Stimulated activated CD4-positive, alpha-beta T cell treated with anti-CD3 and anti-CD28 coated beads, TNF-alpha, amount 100 ng/mL, for 24 hours (primary cell): ENCODE data around the gene NLGN1.
"Not testable (repeated sequence)": the region's sequence is repeated elsewhere in the genome, so short reads cannot be mapped to it uniquely, and the experiment has no call there.

Source experiments
- DNase-seq, 3 experiments: peaks; one replicate each; pipeline ENCODE4 v3.0.0-alpha.2; 2020; ENCODE audit warnings: low read depth in 3 of 3

The NLGN1 gene

GRCh38 chr3:174220775-174221554 lies 823.4 kb downstream of the NLGN1 start:
- no peak for DNase-seq

GRCh38 chr3:174223042-174223441 lies 825.5 kb downstream of the NLGN1 start:
- no peak for DNase-seq

GRCh38 chr3:174223626-174224025 lies 826.1 kb downstream of the NLGN1 start:
- DNase-seq: no peak

GRCh38 chr3:174229916-174230315 lies 832.4 kb downstream of the NLGN1 start:
- no peak for DNase-seq

- not testable (repeated sequence) for DNase-seq
Measured at GRCh38 chr3:174232028-174232657, 834.6 kb downstream of the NLGN1 start.

GRCh38 chr3:174232658-174233429 lies 835.3 kb downstream of the NLGN1 start:
- DNase-seq: no peak

- no peak for DNase-seq
Measured at GRCh38 chr3:174233511-174233910, 836.0 kb downstream of the NLGN1 start.

- no peak for DNase-seq
Measured at GRCh38 chr3:174242311-174243041, 844.9 kb downstream of the NLGN1 start.

GRCh38 chr3:174243171-174243570 lies 845.6 kb downstream of the NLGN1 start:
- DNase-seq: no peak

GRCh38 chr3:174247687-174248152 lies 850.2 kb downstream of the NLGN1 start:
- DNase-seq: no peak

- DNase-seq: no peak
Measured at GRCh38 chr3:174251681-174252080, 854.1 kb downstream of the NLGN1 start.

- no peak for DNase-seq
Measured at GRCh38 chr3:174253196-174253823, 855.8 kb downstream of the NLGN1 start.

GRCh38 chr3:174253940-174254339 lies 856.4 kb downstream of the NLGN1 start:
- DNase-seq: no peak

- DNase-seq: no peak
Measured at GRCh38 chr3:174255454-174255853, 857.9 kb downstream of the NLGN1 start.

- no peak for DNase-seq
Measured at GRCh38 chr3:174266476-174266875, 868.9 kb downstream of the NLGN1 start.

GRCh38 chr3:174268061-174268460 lies 870.5 kb downstream of the NLGN1 start:
- no peak for DNase-seq

GRCh38 chr3:174268586-174268985 lies 871.0 kb downstream of the NLGN1 start:
- no peak for DNase-seq

- DNase-seq: no peak
Measured at GRCh38 chr3:174270841-174271240, 873.3 kb downstream of the NLGN1 start.

GRCh38 chr3:174275336-174275735 lies 877.8 kb downstream of the NLGN1 start:
- no peak for DNase-seq

- DNase-seq: no peak
Measured at GRCh38 chr3:174276826-174277225, 879.3 kb downstream of the NLGN1 start.

- DNase-seq: no peak
Measured at GRCh38 chr3:174278094-174278493, 880.5 kb downstream of the NLGN1 start.
